SK-N-SH (cell line): ENCODE results near the gene YJEFN3. TPM values are rescaled to one million over a fixed set of nuclear protein-coding genes. Genes with fewer than 3 reads are reported as not detected.

Source experiments
- CTCF ChIA-PET: fragments of 300-600, 350-600 bp; formaldehyde crosslinking; extraction: SDS; loops from one replicate; lab custom pipeline; 2021; lab: Yijun Ruan, JAX
- POLR2A ChIA-PET: fragments of 350-600 bp; sonication (Branson Sonifier 250); formaldehyde crosslinking; extraction: SDS; loops from one replicate; lab custom pipeline; 2020; ENCODE audit warnings: antibody characterized with exemption, inconsistent platforms; lab: Yijun Ruan, JAX
- DNase-seq: peaks from one replicate; pipeline ENCODE4 v3.0.0; 2012
- H2AFZ ChIP-seq: fragments of 200-600 bp; sonication (generic); 2 replicates; pipeline ENCODE4 v1.8.1; 2016; ENCODE audit warnings: antibody characterized with exemption, mild to moderate bottlenecking, low read depth
- H3F3A ChIP-seq: fragments of 200-600 bp; sonication (generic); replicated peaks from 2 replicates; pipeline ENCODE3; 2016; ENCODE audit warnings: antibody characterized with exemption, mild to moderate bottlenecking; ENCODE audit not compliant: insufficient read depth
- H3K27ac ChIP-seq, 2 experiments: fragments of 200-500 bp in 1 of 2; fragments of 200-600 bp in 1 of 2; sonication (Bioruptor generic) in 1 of 2; sonication (generic), shearing (Covaris generic) in 1 of 2; 2 replicates each; pipeline versions ENCODE4 v1.5.1 to v1.6.1; 2014 to 2016; ENCODE audit warnings: low read depth in 2 of 2, inconsistent platforms in 1 of 2, low read length in 1 of 2, mild to moderate bottlenecking in 1 of 2, mixed read lengths in 1 of 2
- H3K27me3 ChIP-seq: fragments of 200-600 bp; sonication (generic), shearing (Covaris generic); 2 replicates; pipeline ENCODE4 v1.6.1; 2016; ENCODE audit warnings: mixed run types; ENCODE audit not compliant: insufficient read depth
- H3K36me3 ChIP-seq, 2 experiments: fragments of 200-500 bp in 1 of 2; fragments of 200-600 bp in 1 of 2; sonication (Bioruptor generic) in 1 of 2; sonication (generic) in 1 of 2; replicated peaks in 1 of 2; 2 replicates each; pipeline versions ENCODE3 to v1.5.1; 2014 to 2016; ENCODE audit warnings: low read length in 1 of 2, mild to moderate bottlenecking in 1 of 2; ENCODE audit not compliant: insufficient read depth in 2 of 2, control insufficient read depth in 1 of 2
- H3K4me1 ChIP-seq, 2 experiments: fragments of 200-500 bp in 1 of 2; fragments of 200-600 bp in 1 of 2; sonication (Bioruptor generic) in 1 of 2; sonication (generic), shearing (Covaris generic) in 1 of 2; 2 replicates each; pipeline versions ENCODE4 v1.5.1 to v1.6.1; 2014 to 2016; ENCODE audit warnings: low read depth in 1 of 2, low read length in 1 of 2, mixed run types in 1 of 2; ENCODE audit not compliant: insufficient read depth in 2 of 2, control insufficient read depth in 1 of 2
- H3K4me2 ChIP-seq: fragments of 200-600 bp; sonication (generic), shearing (Covaris generic); 2 replicates; pipeline ENCODE4 v1.6.1; 2017; ENCODE audit warnings: mixed run types
- H3K4me3 ChIP-seq, 2 experiments: fragments of 200-500 bp in 1 of 2; fragments of 200-600 bp in 1 of 2; sonication (Bioruptor generic) in 1 of 2; sonication (generic), shearing (Covaris generic) in 1 of 2; 2 replicates each; pipeline versions ENCODE4 v1.5.1 to v1.8.1; 2014 to 2016; ENCODE audit warnings: low read depth in 2 of 2, inconsistent platforms in 1 of 2, low read length in 1 of 2, mild to moderate bottlenecking in 1 of 2, mixed read lengths in 1 of 2, moderate library complexity in 1 of 2
- H3K79me2 ChIP-seq: fragments of 200-600 bp; sonication (generic); 2 replicates; pipeline ENCODE4 v1.8.1; 2017; ENCODE audit warnings: mild to moderate bottlenecking; ENCODE audit not compliant: insufficient read depth
- H3K9ac ChIP-seq: fragments of 200-600 bp; sonication (generic); 2 replicates; pipeline ENCODE4 v1.6.1; 2017; ENCODE audit warnings: mixed run types
- H3K9me2 ChIP-seq: fragments of 200-600 bp; sonication (generic); 2 replicates; pipeline ENCODE4 v1.6.1; 2017; ENCODE audit warnings: mixed run types
- H3K9me3 ChIP-seq: fragments of 200-600 bp; sonication (generic); 2 replicates; pipeline ENCODE4 v1.6.1; 2017; ENCODE audit warnings: mixed run types, mild to moderate bottlenecking, moderate library complexity
- H4K20me1 ChIP-seq: fragments of 200-600 bp; sonication (generic); 2 replicates; pipeline ENCODE4 v1.6.1; 2017; ENCODE audit warnings: mild to moderate bottlenecking, mixed run types; ENCODE audit not compliant: insufficient read depth
- ELF1 ChIP-seq: IDR thresholded peaks from 2 replicates; pipeline ENCODE4 v1.4.0; 2012
- EZH2phosphoT487 ChIP-seq: fragments of 200-600 bp; sonication (generic); IDR thresholded peaks from 2 replicates; pipeline ENCODE4 v1.6.1; 2017; ENCODE audit warnings: low read depth, mixed run types, mild to moderate bottlenecking, antibody characterized with exemption, moderate library complexity, borderline replicate concordance
- GABPA ChIP-seq: IDR thresholded peaks from 2 replicates; pipeline ENCODE4 v1.4.0; 2012; ENCODE audit warnings: low read depth, mild to moderate bottlenecking
- IRF3 ChIP-seq: fragments of 150-350 bp; IDR thresholded peaks from 2 replicates; pipeline ENCODE4 v1.6.1; 2016; ENCODE audit warnings: mild to moderate bottlenecking, low read depth, low read length
- MEF2A ChIP-seq: IDR thresholded peaks from 2 replicates; pipeline ENCODE4 v1.4.0; 2012; ENCODE audit warnings: low read depth, borderline replicate concordance
- NRF1 ChIP-seq: IDR thresholded peaks from 2 replicates; pipeline ENCODE4 v1.6.1; 2012; ENCODE audit warnings: low read depth, mild to moderate bottlenecking, low read length
- RCOR1 ChIP-seq: fragments of 150-350 bp; IDR thresholded peaks from 2 replicates; pipeline ENCODE4 v1.6.1; 2017; ENCODE audit warnings: antibody characterized with exemption, low read length
- SIN3A ChIP-seq: IDR thresholded peaks from 2 replicates; pipeline ENCODE4 v1.6.1; 2012; ENCODE audit warnings: low read depth, mild to moderate bottlenecking, low read length, moderate library complexity, borderline replicate concordance
- SMC3 ChIP-seq: IDR thresholded peaks from 2 replicates; pipeline ENCODE4 v1.6.1; 2012; ENCODE audit warnings: low read depth, low read length, improper control_type of control experiment
- TCF12 ChIP-seq: IDR thresholded peaks from 2 replicates; pipeline ENCODE4 v1.4.0; 2012
- WGBS: methylation state at CpG from one replicate; pipeline ENCODE4 v1.1.6; 2017; ENCODE audit warnings: low lambda C conversion rate; 5-methylcytosine and 5-hydroxymethylcytosine counted together
- polyA plus RNA-seq, 3 experiments: library from polyadenylated mRNA; depleted of rRNA; stranded (reverse); fragments of >200 nt; gene quantifications; 2 replicates each; pipeline ENCODE4 v1.2.3, GENCODE V29; 2012
- TF ChIP-seq, protein P1 (sequence below): IDR thresholded peaks from 2 replicates; pipeline ENCODE4; 2012
- TF ChIP-seq, protein P2 (sequence below): fragments of 200-600 bp; sonication (generic); IDR thresholded peaks from 2 replicates; pipeline ENCODE4 v1.6.1; 2017; ENCODE audit warnings: antibody characterized with exemption, mild to moderate bottlenecking, moderate library complexity

YJEFN3 gene
- polyA plus RNA-seq, 1 of the 3 experiments (the other 2 are of a cell fraction) = 7.2 TPM

DNA sequence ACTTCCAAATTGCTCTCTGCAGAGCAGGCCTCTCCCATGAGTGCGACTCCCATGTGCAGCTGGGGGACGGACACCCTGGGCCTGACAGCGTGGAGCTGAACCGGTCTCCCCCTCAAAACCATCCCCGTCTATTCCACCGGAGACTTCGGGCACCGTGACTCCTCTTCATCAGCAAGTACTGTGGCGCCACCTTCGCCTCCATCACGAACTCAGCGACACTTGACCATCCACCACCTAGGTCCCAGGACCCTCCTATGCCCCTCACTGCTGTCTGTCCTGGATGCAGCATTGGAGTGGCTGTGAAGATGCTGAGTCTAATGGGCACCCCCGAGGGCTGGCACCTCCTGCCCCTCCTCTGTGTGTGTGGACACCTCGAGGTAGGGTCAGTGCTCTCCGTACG is 29.9 kb downstream of the YJEFN3 start:
- Histone ChIP-seq H3F3A (no peaks in the 10 kb centered on the region), H3K36me3 (no peaks in the 10 kb centered on the region), H3K4me2 (no peak overlapping the region), H3K9ac (no peak overlapping the region), H4K20me1 (no peaks in the 10 kb centered on the region), H3K9me3 (no peaks in the 10 kb centered on the region), H3K9me2 (no peaks in the 10 kb centered on the region), H2AFZ (no peak overlapping the region), H3K79me2 (no peaks in the 10 kb centered on the region), H3K27me3 (no peaks in the 10 kb centered on the region), H3K27ac (no peak overlapping the region), H3K4me3 (no peak overlapping the region), H3K4me1 (no peaks in the 10 kb centered on the region; a peak in 1 of 4 replicates)
- 89% methylated on average over 16 of the region's 16 CpGs for WGBS
- ChIA-PET CTCF (interaction anchor here (1.0 to 15.7 kb wide), 2 partner anchors 25 to 85 kb away, joined by 5 to 258 read pairs; partner anchors contain the start of genes CILP2, GMIP and YJEFN3), POLR2A (no interaction called here)
- TF ChIP-seq, protein P1, sequence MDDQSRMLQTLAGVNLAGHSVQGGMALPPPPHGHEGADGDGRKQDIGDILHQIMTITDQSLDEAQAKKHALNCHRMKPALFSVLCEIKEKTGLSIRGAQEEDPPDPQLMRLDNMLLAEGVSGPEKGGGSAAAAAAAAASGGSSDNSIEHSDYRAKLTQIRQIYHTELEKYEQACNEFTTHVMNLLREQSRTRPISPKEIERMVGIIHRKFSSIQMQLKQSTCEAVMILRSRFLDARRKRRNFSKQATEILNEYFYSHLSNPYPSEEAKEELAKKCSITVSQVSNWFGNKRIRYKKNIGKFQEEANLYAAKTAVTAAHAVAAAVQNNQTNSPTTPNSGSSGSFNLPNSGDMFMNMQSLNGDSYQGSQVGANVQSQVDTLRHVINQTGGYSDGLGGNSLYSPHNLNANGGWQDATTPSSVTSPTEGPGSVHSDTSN = no peak
- TF ChIP-seq SMC3 = no peak
- TF ChIP-seq MEF2A = no peak
- no peak for TF ChIP-seq ELF1
- TF ChIP-seq NRF1 = no peak
- TF ChIP-seq, protein P2, sequence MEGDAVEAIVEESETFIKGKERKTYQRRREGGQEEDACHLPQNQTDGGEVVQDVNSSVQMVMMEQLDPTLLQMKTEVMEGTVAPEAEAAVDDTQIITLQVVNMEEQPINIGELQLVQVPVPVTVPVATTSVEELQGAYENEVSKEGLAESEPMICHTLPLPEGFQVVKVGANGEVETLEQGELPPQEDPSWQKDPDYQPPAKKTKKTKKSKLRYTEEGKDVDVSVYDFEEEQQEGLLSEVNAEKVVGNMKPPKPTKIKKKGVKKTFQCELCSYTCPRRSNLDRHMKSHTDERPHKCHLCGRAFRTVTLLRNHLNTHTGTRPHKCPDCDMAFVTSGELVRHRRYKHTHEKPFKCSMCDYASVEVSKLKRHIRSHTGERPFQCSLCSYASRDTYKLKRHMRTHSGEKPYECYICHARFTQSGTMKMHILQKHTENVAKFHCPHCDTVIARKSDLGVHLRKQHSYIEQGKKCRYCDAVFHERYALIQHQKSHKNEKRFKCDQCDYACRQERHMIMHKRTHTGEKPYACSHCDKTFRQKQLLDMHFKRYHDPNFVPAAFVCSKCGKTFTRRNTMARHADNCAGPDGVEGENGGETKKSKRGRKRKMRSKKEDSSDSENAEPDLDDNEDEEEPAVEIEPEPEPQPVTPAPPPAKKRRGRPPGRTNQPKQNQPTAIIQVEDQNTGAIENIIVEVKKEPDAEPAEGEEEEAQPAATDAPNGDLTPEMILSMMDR = no peak
- TF ChIP-seq EZH2phosphoT487 = no peak
- no peak for TF ChIP-seq IRF3
- TF ChIP-seq RCOR1 = no peak
- TF ChIP-seq SIN3A = no peak
- DNase-seq = no peak

DNA sequence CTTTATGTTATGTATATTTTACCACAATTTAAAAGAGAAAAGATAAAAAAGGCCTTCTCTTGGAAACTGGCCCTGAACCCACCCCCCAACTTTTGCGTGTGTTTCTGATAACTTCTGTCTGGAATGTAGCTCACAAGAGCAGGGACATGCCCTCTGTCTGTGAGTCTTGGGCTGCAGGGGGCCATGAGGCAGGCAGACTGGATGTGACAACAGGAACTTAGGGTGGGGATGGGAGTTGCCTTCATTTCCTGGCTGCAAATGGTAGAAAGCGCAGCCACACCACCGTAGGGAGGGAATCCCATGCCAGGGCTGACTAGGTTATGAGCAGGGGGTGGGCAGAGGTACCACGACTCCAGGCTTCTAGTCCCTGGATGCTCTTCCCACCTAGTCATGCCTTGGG is 31.2 kb downstream of the YJEFN3 start:
- H3K9me2 ChIP-seq = no peaks in the 10 kb centered on the region
- H3F3A ChIP-seq = no peaks in the 10 kb centered on the region
- no peaks in the 10 kb centered on the region for H3K27me3 ChIP-seq
- no peaks in the 10 kb centered on the region for H3K79me2 ChIP-seq
- POLR2A ChIA-PET = interaction anchor here (0.5 kb wide), 1 partner anchor 70 kb away, joined by 3 read pairs; no protein-coding TSS in a partner anchor
- H3K36me3 ChIP-seq = no peaks in the 10 kb centered on the region
- H3K9me3 ChIP-seq = no peaks in the 10 kb centered on the region
- no peaks in the 10 kb centered on the region for H4K20me1 ChIP-seq
- TF ChIP-seq GABPA (no peak), TCF12 (no peak)
- H3K27ac ChIP-seq = no peak overlapping the region
- 88% methylated on average over 1 of the region's 4 CpGs for WGBS
- H3K4me2 ChIP-seq = no peak overlapping the region
- H3K4me3 ChIP-seq = no peak overlapping the region
- no peak overlapping the region for H2AFZ ChIP-seq
- H3K4me1 ChIP-seq = no peaks in the 10 kb centered on the region; a peak in 1 of 4 replicates
- no peak overlapping the region for H3K9ac ChIP-seq
- CTCF ChIA-PET = interaction anchor here (0.9 to 15.7 kb wide), 5 partner anchors 9 to 84 kb away, joined by 3 to 258 read pairs (median 5); partner anchors contain the start of genes CILP2, GMIP and YJEFN3
- DNase-seq = no peak
